K562 (cell line): ENCODE measurements around the gene PUS10. TPM values are rescaled to one million over a fixed set of nuclear protein-coding genes. Genes with fewer than 3 reads are reported as not detected.
A peak's percentile ranks its signal among the peaks of the same experiment; 100 is the strongest.

Source experiments
- AFF4 ChIP-seq: sonication (generic); formaldehyde crosslinking; IDR thresholded peaks from 2 replicates; pipeline ENCODE4 v1.8.0; 2023; ENCODE audit warnings: mild to moderate bottlenecking, missing genetic modification reagents
- BMI1 ChIP-seq: fragments of 150-350 bp; IDR thresholded peaks from 2 replicates; pipeline ENCODE4 v1.6.1; 2014; ENCODE audit warnings: low read length
- BRD4 ChIP-seq: fragments of 200-600 bp; sonication (generic); IDR thresholded peaks from 2 replicates; pipeline ENCODE4 v1.6.1; 2017; ENCODE audit warnings: inconsistent platforms
- BRD9 ChIP-seq: fragments of 450-650 bp; IDR thresholded peaks from 2 replicates; pipeline ENCODE4 v1.6.1; 2018; ENCODE audit warnings: low read depth; ENCODE audit not compliant: partially characterized antibody
- CREB3L1 ChIP-seq: fragments of 450-650 bp; IDR thresholded peaks from 2 replicates; pipeline ENCODE4 v1.6.1; 2014; ENCODE audit warnings: low read depth, mild to moderate bottlenecking, moderate library complexity, borderline replicate concordance
- GABPB1 ChIP-seq: sonication (generic); formaldehyde crosslinking; IDR thresholded peaks from 2 replicates; pipeline ENCODE4 v1.8.0; 2022; ENCODE audit warnings: mild to moderate bottlenecking, missing genetic modification reagents
- L3MBTL2 ChIP-seq: fragments of 450-650 bp; IDR thresholded peaks from 2 replicates; pipeline ENCODE4 v1.6.1; 2016; ENCODE audit warnings: mild to moderate bottlenecking, moderate library complexity
- MBD2 ChIP-seq: sonication (generic); IDR thresholded peaks from 2 replicates; pipeline ENCODE4 v1.6.1; 2016; ENCODE audit warnings: low read depth, borderline replicate concordance
- MTA3 ChIP-seq: fragments of 450-650 bp; formaldehyde crosslinking; IDR thresholded peaks from 2 replicates; pipeline ENCODE4 v1.6.1; 2017; ENCODE audit warnings: mild to moderate bottlenecking, borderline replicate concordance
- SMAD4 ChIP-seq: fragments of 250-450 bp; sonication (Bioruptor Pico); conservative IDR thresholded peaks from 2 replicates; pipeline ENCODE4 v1.8.0; 2021; ENCODE audit warnings: inconsistent platforms, mild to moderate bottlenecking, moderate library complexity
- TOE1 ChIP-seq, 2 experiments: fragments of 450-650 bp in 1 of 2; sonication (generic) in 1 of 2; formaldehyde crosslinking in 1 of 2; IDR thresholded peaks; 2 replicates each; pipeline versions ENCODE4 v1.7.1 to v1.8.0; 2016 to 2022; ENCODE audit warnings: borderline replicate concordance in 2 of 2, mild to moderate bottlenecking in 2 of 2, antibody characterized with exemption in 1 of 2, inconsistent platforms in 1 of 2, low read depth in 1 of 2, missing genetic modification reagents in 1 of 2, moderate library complexity in 1 of 2
- TSHZ1 ChIP-seq: fragments of 250-450 bp; sonication (Bioruptor Pico); IDR thresholded peaks from 2 replicates; pipeline ENCODE4 v1.4.0; 2020; ENCODE audit warnings: mild to moderate bottlenecking, moderate library complexity
- ZNF561 ChIP-seq: fragments of 450-650 bp; formaldehyde crosslinking; conservative IDR thresholded peaks from 2 replicates; pipeline ENCODE4 v1.4.0; 2020; ENCODE audit warnings: mild to moderate bottlenecking, moderate library complexity
- ZZZ3 ChIP-seq: fragments of 450-650 bp; IDR thresholded peaks from 2 replicates; pipeline ENCODE4 v1.6.1; 2016; ENCODE audit warnings: antibody characterized with exemption, mild to moderate bottlenecking, moderate library complexity
- polyA plus RNA-seq, 8 experiments: library from polyadenylated mRNA; depleted of rRNA in 4 of 8; stranded (reverse) in 5 of 8; unstranded in 3 of 8; fragments of >200 nt; fragmentation: Nextera tagmentation in 2 of 8; fragmentation: Illumina TruSeq in 1 of 8; extraction: Ambion mirVana in 2 of 8; extraction: Trizol in 1 of 8; gene quantifications; 2 replicates each; pipeline versions ENCODE4 v1.2.1 to v1.2.3, GENCODE V29; 2011 to 2014; ENCODE audit warnings: inconsistent platforms in 1 of 8, missing spikeins in 1 of 8
- total RNA-seq, 7 experiments: library from RNA; depleted of rRNA in 6 of 7; stranded (reverse); fragments of >200 nt in 6 of 7; fragmentation: Illumina TruSeq in 2 of 7; extraction: Trizol in 2 of 7; gene quantifications; 2 replicates each; pipeline versions ENCODE4 v1.2.1 to v1.2.3, GENCODE V29; 2011 to 2021; ENCODE audit warnings: low replicate concordance in 1 of 7

PUS10 gene
- total and polyA plus RNA-seq, 9 of the 15 experiments (the other 6 are each of a cell fraction or from before 2014, with no cell fraction given): 5.0 to 10.7 (median 7.6) TPM

- peak; percentile 72; the same call in 1 of the 2 replicates for TF ChIP-seq CREB3L1
- peak; percentile 93 for TF ChIP-seq GABPB1 (CRISPR knock-in tag)
- peak; percentile 35; the same call in 1 of the 2 replicates for TF ChIP-seq MTA3
- TF ChIP-seq AFF4 (CRISPR knock-in tag): no peak; the same call in 1 of the 2 replicates
- TF ChIP-seq TOE1 (IDR thresholded peaks at IDR 0.05; ENCODE audit: borderline replicate concordance): peak; percentile 97
- TF ChIP-seq TOE1 (CRISPR knock-in tag; IDR thresholded peaks at IDR 0.05; ENCODE audit: borderline replicate concordance, low read depth): no peak
- TF ChIP-seq SMAD4: peak; percentile 75; the same call in 1 of the 2 replicates
- TF ChIP-seq TSHZ1 (CRISPR knock-in tag): no peak
- TF ChIP-seq BMI1: 0 out of 2 replicates have a peak, but pooled peaks have one; percentile 32
- TF ChIP-seq ZNF561: no peak
- TF ChIP-seq MBD2: peak; percentile 46
- TF ChIP-seq ZZZ3: peak; percentile 70
- peak; percentile 97 for TF ChIP-seq BRD4
- peak; percentile 93 for TF ChIP-seq L3MBTL2
- peak; percentile 80 for TF ChIP-seq BRD9
Observed at GRCh38 chr2:61017003-61017555, 976 bp downstream of the PUS10 start (continued).
